Measurements from ENCODE around the gene OR4N5.

DNA sequence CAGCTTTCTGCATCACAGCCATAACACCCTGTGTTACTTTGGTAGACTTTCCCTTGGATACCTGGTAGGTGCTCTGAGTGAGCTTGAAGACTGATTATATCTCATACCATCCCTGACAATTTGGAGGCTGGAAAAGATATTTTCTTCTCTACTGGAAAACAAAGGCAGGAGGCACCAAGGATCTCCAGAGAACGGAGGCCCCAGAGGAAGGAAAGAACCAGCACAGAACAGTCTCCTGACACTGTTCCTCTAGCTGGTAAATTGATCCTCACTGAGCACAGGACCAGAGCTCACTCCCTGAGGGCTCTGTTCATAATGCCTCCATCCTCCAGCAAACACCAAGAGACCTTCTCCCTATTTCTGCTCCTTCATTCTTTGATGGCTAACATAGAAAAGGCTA, 52.0 kb downstream of the OR4N5 start, which contains the start of gene OR11G2:
- no peak for TF ChIP-seq POLR2AphosphoS5 (IDR thresholded peaks at IDR 0.05; ENCODE audit: low read depth)
- TF ChIP-seq, protein P1, sequence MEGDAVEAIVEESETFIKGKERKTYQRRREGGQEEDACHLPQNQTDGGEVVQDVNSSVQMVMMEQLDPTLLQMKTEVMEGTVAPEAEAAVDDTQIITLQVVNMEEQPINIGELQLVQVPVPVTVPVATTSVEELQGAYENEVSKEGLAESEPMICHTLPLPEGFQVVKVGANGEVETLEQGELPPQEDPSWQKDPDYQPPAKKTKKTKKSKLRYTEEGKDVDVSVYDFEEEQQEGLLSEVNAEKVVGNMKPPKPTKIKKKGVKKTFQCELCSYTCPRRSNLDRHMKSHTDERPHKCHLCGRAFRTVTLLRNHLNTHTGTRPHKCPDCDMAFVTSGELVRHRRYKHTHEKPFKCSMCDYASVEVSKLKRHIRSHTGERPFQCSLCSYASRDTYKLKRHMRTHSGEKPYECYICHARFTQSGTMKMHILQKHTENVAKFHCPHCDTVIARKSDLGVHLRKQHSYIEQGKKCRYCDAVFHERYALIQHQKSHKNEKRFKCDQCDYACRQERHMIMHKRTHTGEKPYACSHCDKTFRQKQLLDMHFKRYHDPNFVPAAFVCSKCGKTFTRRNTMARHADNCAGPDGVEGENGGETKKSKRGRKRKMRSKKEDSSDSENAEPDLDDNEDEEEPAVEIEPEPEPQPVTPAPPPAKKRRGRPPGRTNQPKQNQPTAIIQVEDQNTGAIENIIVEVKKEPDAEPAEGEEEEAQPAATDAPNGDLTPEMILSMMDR (conservative IDR thresholded peaks at IDR 0.05; ENCODE audit: low read depth in 2 of 2), result no peak
- no peak for TF ChIP-seq EZH2 (IDR thresholded peaks at IDR 0.05; ENCODE audit: low read depth, unreplicated experiment)
- TF ChIP-seq, protein P2, sequence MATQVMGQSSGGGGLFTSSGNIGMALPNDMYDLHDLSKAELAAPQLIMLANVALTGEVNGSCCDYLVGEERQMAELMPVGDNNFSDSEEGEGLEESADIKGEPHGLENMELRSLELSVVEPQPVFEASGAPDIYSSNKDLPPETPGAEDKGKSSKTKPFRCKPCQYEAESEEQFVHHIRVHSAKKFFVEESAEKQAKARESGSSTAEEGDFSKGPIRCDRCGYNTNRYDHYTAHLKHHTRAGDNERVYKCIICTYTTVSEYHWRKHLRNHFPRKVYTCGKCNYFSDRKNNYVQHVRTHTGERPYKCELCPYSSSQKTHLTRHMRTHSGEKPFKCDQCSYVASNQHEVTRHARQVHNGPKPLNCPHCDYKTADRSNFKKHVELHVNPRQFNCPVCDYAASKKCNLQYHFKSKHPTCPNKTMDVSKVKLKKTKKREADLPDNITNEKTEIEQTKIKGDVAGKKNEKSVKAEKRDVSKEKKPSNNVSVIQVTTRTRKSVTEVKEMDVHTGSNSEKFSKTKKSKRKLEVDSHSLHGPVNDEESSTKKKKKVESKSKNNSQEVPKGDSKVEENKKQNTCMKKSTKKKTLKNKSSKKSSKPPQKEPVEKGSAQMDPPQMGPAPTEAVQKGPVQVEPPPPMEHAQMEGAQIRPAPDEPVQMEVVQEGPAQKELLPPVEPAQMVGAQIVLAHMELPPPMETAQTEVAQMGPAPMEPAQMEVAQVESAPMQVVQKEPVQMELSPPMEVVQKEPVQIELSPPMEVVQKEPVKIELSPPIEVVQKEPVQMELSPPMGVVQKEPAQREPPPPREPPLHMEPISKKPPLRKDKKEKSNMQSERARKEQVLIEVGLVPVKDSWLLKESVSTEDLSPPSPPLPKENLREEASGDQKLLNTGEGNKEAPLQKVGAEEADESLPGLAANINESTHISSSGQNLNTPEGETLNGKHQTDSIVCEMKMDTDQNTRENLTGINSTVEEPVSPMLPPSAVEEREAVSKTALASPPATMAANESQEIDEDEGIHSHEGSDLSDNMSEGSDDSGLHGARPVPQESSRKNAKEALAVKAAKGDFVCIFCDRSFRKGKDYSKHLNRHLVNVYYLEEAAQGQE (IDR thresholded peaks at IDR 0.05; ENCODE audit: unreplicated experiment), result no peak
- no peak for TF ChIP-seq ZNF331 (CRISPR knock-in tag; IDR thresholded peaks at IDR 0.05; ENCODE audit: low read depth)
- no peak for TF ChIP-seq CREB1 (CRISPR knock-in tag; IDR thresholded peaks at IDR 0.05; ENCODE audit: low read depth)
- no peak for TF ChIP-seq EZH2phosphoT487 (IDR thresholded peaks at IDR 0.05; ENCODE audit: unreplicated experiment)
- no peak for TF ChIP-seq NANOG (IDR thresholded peaks at IDR 0.05; ENCODE audit: borderline replicate concordance)
- TF ChIP-seq STAT1 (IDR thresholded peaks at IDR 0.05; ENCODE audit: unreplicated experiment), result no peak
- no peak for TF ChIP-seq JUNB (IDR thresholded peaks at IDR 0.05; ENCODE audit: unreplicated experiment)

All from GM23338 (cell line).